IPS DF 4.7 (cell line): ENCODE measurements around the gene MAJIN.

Experiments used
- DNase-seq: peaks from one replicate; pipeline ENCODE4 v3.0.0-alpha.2; 2013; ENCODE audit warnings: low spot score; ENCODE audit errors: extremely low read depth

Gene MAJIN

DNA sequence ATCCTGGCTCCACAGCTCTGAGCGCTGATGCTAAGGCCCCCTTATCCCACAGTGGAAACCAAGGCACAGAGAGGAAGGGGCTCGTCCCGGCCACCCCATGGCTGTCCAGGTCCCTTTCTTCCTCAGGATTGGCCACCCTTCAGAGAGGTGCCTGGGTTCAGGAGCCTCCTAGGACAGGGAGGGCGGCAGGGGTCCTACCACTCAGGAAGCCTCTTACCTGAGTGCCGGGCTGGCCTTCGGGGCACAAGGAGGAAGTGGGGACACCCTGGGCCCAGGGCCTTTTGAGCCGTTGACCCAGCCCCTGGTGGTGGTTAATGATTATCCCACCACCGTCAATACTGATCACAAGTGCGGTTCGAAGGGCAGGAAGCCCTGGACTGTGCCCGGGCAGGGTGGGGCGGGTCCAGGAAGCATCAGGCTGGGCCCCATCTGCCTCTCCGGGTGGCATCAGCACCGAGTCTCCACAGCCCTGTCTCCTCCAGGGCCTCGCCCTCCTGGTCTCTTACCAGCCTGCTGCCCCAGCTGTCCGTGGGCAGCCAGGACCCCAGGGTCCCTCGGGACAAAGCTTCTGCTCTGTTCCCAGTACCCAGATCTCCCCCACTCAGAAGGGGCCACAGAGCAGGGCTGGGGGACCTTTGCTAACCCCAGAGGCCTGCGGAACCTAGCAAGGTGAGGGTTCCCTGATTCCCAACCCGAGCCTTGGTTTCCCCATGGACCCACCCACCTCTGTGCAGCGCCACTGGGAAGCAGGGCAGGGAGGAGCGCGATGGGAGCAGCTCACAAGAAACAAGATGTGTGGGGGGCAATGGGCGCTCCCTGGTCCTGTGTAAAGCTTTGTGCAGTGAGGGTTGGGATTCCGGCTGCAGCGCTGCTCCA lies 78.5 kb downstream of the MAJIN start:
- no peak for DNase-seq

DNA sequence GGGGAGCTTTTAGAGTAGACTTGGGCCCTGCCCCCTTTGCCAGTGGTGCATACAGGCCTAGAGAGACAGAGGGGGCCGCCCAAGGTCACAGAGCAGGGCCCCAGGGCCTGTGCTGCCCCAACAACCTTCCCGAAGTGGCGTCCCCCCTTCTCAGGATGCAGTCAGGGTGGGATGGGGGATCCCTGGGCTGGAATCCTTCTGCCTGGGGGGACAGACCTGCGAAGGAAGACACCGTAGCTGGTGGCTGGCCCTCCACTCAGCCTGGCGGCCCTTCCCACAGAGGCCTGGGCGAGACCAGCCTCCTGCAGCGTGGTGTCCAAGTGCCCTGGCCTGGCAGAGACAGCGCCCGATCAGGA lies 79.1 kb downstream of the MAJIN start:
- no peak for DNase-seq

DNA sequence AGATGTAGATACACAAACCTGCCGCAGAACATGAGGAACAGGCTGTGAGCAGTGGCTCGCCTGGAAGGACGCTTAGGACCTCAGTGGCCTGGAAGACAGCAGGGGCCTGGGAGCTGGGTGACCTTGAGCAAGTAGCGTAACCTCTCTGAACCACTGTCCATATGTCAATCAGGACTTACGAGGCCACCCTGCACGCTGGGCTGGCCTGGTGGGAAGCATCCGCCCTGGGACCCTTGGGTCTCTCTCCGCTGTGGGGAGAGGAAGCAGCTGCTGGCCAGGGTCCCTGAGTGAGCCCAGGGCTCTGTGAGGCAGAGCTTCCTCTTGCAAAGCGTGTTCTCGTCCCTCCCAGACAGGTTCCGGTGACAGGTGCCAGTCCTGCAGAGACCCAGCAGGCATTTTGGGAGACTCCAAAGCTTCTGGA lies 79.5 kb downstream of the MAJIN start:
- DNase-seq: no peak

DNA sequence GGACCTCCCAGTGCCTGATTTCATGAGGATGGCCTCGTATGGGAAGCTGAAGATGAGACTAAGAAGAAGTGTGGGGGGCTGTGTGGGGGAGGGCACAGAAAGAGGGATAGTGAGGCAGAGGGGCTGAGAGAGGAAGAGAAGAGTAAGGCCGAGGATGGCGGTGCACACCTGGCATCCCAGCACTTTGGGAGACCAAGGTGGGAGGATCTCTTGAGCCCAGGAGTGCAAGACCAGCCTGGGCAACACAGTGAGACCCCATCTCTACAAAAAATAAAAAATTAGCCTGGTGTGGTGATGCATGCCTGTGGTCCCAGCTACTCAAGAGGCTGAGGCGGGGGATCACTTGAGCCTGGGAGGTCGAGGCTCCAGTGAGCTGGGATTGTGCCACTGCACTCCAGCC lies 80.0 kb downstream of the MAJIN start:
- DNase-seq: no peak

DNA sequence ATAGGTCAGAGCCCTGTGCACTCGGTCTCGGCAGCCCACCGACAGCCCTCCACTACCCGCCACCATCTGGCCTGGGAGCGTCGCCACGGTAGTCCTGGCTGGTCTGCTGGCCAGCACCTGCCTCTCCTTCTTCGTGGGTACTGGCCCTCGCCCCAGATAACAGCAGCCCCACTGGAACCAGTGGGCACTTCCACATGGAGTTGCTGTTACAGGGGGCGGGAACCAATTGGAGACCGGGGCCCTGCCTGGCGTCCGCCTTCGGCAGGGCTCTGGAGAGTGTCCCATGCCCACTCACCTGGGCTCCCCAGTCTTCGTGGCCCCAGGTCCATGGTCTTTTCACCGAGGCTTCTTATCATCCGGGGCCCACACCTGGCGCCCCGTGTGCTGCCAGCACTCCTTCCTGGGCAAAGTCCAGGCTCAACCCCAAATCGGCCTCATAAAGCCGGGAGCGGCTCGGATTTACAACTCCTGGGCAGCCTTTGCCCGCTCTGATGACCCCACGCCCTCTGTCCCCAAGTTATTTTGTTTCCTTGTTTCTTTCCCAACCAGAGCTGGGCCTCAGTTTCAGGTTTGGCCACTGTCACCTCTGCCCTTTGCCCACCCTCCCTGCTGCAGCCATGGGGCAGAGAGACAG lies 80.6 kb downstream of the MAJIN start:
- DNase-seq: no peak

DNA sequence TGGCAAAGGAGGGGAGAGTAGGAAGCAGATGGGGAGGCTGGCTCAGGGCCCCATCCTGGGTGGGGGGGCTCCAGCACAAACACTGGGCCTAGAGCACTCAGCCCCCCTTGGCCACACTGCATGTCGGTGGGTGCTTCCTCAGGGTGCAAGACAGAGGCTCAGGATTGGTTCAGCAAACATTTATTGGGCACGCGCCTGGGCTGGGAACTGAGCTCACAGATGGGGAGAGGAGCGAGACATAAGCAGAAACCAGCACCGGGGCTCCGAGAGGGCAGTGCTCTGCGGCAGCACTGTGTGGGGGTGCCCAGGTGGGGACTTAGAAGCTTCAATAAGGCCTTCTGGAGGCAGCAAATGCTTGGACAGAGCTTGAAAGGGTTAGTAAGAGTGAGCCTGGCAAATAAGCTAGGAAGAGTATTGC lies 81.4 kb downstream of the MAJIN start:
- no peak for DNase-seq

DNA sequence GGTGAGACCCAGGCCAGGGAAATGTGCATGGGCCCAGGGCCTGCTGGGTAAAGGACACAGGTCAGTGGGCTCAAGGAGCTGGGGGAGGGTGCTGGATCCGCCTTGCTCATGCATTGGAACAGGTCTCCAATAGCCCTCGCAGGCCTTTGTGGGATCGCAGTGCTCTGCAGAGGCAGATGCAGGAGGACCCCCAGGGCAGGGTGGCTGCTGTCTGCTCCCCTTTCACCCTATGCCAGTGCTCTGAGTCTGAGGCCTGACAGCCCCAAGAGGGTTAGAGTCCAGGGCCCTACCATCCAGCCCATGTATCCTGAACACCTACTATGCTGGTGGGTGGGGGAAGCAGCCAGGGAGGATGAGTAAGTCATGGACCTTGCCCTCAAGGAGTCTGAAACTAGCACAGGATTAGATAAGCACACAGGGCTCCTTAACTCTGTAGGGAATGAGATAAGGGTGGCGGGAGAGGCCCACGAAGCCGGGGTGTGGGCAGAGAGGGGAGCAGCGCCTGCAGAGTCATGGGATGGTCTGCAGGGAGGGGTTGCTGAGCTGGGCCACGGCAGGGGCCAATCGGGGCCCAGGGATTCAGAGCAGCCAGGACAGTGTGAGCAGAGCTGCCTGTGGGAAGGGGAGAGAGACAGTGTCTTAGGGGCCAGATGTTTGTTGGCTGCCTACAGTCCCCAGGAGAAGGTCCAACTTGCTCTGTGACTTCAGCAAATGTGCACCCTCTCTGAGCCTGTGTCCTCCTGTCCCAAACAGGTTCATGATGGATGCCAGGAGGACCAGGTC lies 83.0 kb downstream of the MAJIN start:
- no peak for DNase-seq

DNA sequence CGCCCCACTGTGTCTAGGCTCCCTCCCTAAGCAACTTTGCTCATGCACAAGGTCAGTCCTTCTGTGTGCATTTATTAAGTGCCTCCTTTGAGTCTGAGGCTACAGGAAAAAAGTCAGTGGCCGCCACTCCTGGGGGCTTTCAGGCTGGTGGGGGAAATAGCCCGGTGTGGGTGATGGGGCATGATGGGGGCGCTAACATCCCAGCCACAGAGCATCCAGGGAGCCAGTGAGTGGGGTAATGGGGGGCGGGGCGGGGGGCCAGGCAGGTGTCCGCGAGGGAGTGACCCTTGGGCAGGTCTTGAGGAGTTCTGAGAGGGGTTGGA lies 83.5 kb downstream of the MAJIN start:
- no peak for DNase-seq
